Activated T-helper 2 cell treated with anti-CD3 and anti-CD28 coated beads, Interferon-gamma antibody, Interleukin-2, Interleukin-4, amounts not matched to agents 10 μg/mL and 5 μg/mL and 100 μg/mL, durations not matched to agents 14 hours and 24 hours and 36 hours (primary cell): ENCODE data around the gene TUBA3D. TPM values are rescaled to one million over a fixed set of nuclear protein-coding genes. Genes with fewer than 3 reads are reported as not detected.
A peak's percentile ranks its signal among the peaks of the same experiment; 100 is the strongest.
"Not testable (repeated sequence)": the region's sequence is repeated elsewhere in the genome, so short reads cannot be mapped to it uniquely, and the experiment has no call there.

Experiments
- DNase-seq: peaks from one replicate; pipeline ENCODE4 v3.0.0; 2021; ENCODE audit warnings: low spot score
- H3K27ac Mint-ChIP-seq: one replicate; pipeline ENCODE4 v1.8.0; 2021; ENCODE audit warnings: mixed read lengths
- H3K27me3 Mint-ChIP-seq: one replicate; pipeline ENCODE4 v1.8.0; 2021; ENCODE audit warnings: low read depth, mixed read lengths
- H3K36me3 Mint-ChIP-seq: one replicate; pipeline ENCODE4 v1.8.0; 2021; ENCODE audit warnings: low read depth, mixed read lengths
- H3K4me1 Mint-ChIP-seq: one replicate; pipeline ENCODE4 v1.8.0; 2021; ENCODE audit warnings: low read depth, mixed read lengths
- H3K4me3 Mint-ChIP-seq: one replicate; pipeline ENCODE4 v1.8.0; 2021; ENCODE audit warnings: low read depth, mild to moderate bottlenecking, moderate library complexity, mixed read lengths
- H3K9me3 Mint-ChIP-seq: one replicate; pipeline ENCODE4 v1.8.0; 2021; ENCODE audit warnings: mixed read lengths
- intact Hi-C: fragments of 100-400 bp; cut with micrococcal nuclease; formaldehyde crosslinking; loops from one replicate; pipeline ENCODE4 v1.15.1; 2023
- total RNA-seq: library from RNA; stranded (reverse); gene quantifications from 2 replicates; pipeline ENCODE4 v1.2.3, GENCODE V29; 2022

TUBA3D gene
- total RNA-seq, 1 donor from 2014 or later: not detected

GRCh38 chr2:131511969-131512870, 36.3 kb downstream of the TUBA3D start:
- DNase-seq, H3K4me3 Mint-ChIP-seq, H3K9me3 Mint-ChIP-seq, H3K4me1 Mint-ChIP-seq, intact Hi-C loops, H3K27me3 Mint-ChIP-seq: not testable (repeated sequence)
- Mint-ChIP-seq H3K27ac (peak overlapping the region; percentile 50), H3K36me3 (peaks cover 39% of the 10 kb centered on the region)

DNA sequence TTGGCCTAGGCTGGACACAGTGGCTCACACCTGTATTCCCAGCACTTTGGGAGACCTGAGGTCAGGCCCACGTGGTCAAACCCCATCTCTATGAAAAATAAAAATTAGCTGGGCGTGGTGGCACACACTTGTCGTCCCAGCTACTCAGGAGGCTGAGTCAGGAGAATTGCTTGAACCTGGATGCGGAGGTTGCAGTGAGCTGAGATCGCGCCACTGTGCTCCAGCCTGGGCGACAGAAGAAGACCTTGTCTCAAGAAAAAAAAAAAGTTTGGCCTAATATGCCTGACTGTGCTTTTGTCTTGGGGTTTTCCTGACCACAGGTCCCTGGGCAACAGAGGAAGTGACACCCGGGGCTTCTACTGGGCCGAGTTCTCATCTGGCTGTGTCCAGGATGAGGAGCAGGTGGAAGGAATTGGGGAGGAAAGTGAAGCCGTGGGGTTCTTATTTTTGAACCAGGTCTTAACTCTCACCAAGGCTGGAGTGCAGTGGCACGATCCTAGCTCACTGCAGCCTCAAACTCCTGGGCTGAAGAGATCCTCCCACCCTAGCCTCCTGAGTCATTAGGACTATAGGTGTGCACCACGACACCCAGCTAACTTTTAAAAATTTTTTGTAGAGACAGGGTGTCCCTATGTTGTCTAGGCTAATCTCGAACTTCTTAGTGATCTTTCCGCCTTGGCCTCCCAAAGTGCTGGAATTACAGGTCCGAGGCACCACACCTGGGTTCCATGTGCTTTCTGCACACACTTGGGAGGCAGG, 38.7 kb downstream of the TUBA3D start:
- H3K4me3 Mint-ChIP-seq, DNase-seq, H3K27me3 Mint-ChIP-seq, H3K9me3 Mint-ChIP-seq, intact Hi-C loops, H3K4me1 Mint-ChIP-seq, H3K27ac Mint-ChIP-seq: not testable (repeated sequence)
- H3K36me3 Mint-ChIP-seq: peaks cover 37% of the 10 kb centered on the region

- DNase-seq, H3K4me3 Mint-ChIP-seq, intact Hi-C loops, H3K4me1 Mint-ChIP-seq, H3K27me3 Mint-ChIP-seq, H3K9me3 Mint-ChIP-seq, H3K27ac Mint-ChIP-seq: not testable (repeated sequence)
- peaks cover 35% of the 10 kb centered on the region for H3K36me3 Mint-ChIP-seq
Measured at GRCh38 chr2:131515235-131515634, 39.3 kb downstream of the TUBA3D start.

DNA sequence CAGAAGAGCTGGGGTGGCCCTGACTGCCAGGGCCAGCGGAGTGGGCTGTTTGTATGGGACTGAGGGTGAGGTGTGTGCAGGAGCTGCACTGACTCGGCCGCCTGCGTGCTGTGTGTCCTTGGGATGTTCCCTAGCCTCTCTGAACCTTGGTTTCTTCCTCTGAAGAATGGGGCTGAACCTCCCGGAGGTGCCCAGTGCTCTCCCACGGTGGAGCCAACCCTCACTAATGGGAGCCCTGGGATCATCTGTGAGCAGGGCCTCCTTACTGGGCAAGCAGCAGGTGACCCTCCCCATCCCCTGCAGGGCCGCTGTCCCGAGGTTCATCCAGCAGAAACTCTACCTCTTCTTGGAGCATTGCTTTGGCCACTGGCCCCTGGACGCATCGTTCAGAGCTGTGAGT, 40.1 kb downstream of the TUBA3D start:
- intact Hi-C loops: no loop called here
- Mint-ChIP-seq H3K4me1 (no peaks in the 10 kb centered on the region), H3K9me3 (no peaks in the 10 kb centered on the region), H3K27ac (no peak overlapping the region), H3K4me3 (no peak overlapping the region), H3K36me3 (peaks cover 35% of the 10 kb centered on the region), H3K27me3 (no peaks in the 10 kb centered on the region)
- no peak for DNase-seq

DNA sequence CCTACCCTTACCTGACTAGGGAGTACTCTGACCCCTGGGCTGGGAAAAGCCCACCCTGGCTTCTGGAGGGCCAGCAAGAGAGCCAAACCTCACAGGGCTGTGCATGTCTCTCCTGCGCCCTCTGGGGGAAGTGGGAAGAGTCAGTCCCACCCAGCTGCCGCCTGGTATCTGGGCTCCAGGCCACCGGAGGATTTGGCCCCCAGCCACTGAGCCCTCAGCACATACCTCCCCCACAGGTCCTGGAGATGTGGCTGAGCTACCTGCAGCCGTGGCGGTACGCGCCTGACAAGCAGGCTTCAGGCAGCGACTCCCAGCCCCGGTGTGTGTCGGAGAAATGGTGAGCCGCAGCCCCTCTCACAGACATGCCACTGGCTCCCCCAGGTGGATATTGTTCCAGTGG, 40.7 kb downstream of the TUBA3D start:
- H3K27ac Mint-ChIP-seq, DNase-seq, H3K9me3 Mint-ChIP-seq, intact Hi-C loops, H3K4me1 Mint-ChIP-seq, H3K4me3 Mint-ChIP-seq, H3K27me3 Mint-ChIP-seq: not testable (repeated sequence)
- H3K36me3 Mint-ChIP-seq: peaks cover 36% of the 10 kb centered on the region

GRCh38 chr2:131517106-131517831, 41.4 kb downstream of the TUBA3D start:
- H3K9me3 Mint-ChIP-seq: no peaks in the 10 kb centered on the region
- intact Hi-C loops: no loop called here

GRCh38 chr2:131517856-131518255, 41.9 kb downstream of the TUBA3D start:
- H3K4me3 Mint-ChIP-seq, H3K9me3 Mint-ChIP-seq, intact Hi-C loops, H3K27me3 Mint-ChIP-seq, DNase-seq, H3K4me1 Mint-ChIP-seq, H3K27ac Mint-ChIP-seq: not testable (repeated sequence)
- H3K36me3 Mint-ChIP-seq: peaks cover 35% of the 10 kb centered on the region

More at GRCh38 chr2:131517106-131517831, 41.4 kb downstream of the TUBA3D start:
- DNase-seq: no peak
- Mint-ChIP-seq H3K27ac (no peak overlapping the region), H3K27me3 (no peaks in the 10 kb centered on the region), H3K4me3 (no peak overlapping the region), H3K36me3 (peaks cover 38% of the 10 kb centered on the region), H3K4me1 (no peaks in the 10 kb centered on the region)

GRCh38 chr2:131518531-131518930, 42.6 kb downstream of the TUBA3D start:
- H3K36me3 Mint-ChIP-seq: peaks cover 35% of the 10 kb centered on the region
- H3K27ac Mint-ChIP-seq, H3K9me3 Mint-ChIP-seq, H3K4me3 Mint-ChIP-seq, H3K4me1 Mint-ChIP-seq, DNase-seq, H3K27me3 Mint-ChIP-seq, intact Hi-C loops: not testable (repeated sequence)

GRCh38 chr2:131519466-131519865, 43.5 kb downstream of the TUBA3D start:
- Mint-ChIP-seq H3K36me3 (peaks cover 27% of the 10 kb centered on the region), H3K4me1 (no peaks in the 10 kb centered on the region), H3K27me3 (no peaks in the 10 kb centered on the region), H3K27ac (no peak overlapping the region), H3K4me3 (no peak overlapping the region), H3K9me3 (no peaks in the 10 kb centered on the region)
- no peak for DNase-seq
- intact Hi-C loops: no loop called here

- H3K27me3 Mint-ChIP-seq, H3K4me3 Mint-ChIP-seq, H3K9me3 Mint-ChIP-seq, H3K27ac Mint-ChIP-seq, intact Hi-C loops, H3K4me1 Mint-ChIP-seq, DNase-seq: not testable (repeated sequence)
- H3K36me3 Mint-ChIP-seq: peaks cover 25% of the 10 kb centered on the region
Measured at GRCh38 chr2:131519871-131520470, 44.1 kb downstream of the TUBA3D start.

GRCh38 chr2:131520526-131520925, 44.6 kb downstream of the TUBA3D start:
- H3K36me3 Mint-ChIP-seq: peaks cover 25% of the 10 kb centered on the region
- DNase-seq: no peak
- H3K4me3 Mint-ChIP-seq: no peak overlapping the region
- H3K4me1 Mint-ChIP-seq: no peaks in the 10 kb centered on the region
- no peaks in the 10 kb centered on the region for H3K9me3 Mint-ChIP-seq
- H3K27me3 Mint-ChIP-seq: no peaks in the 10 kb centered on the region
- intact Hi-C loops: no loop called here
- H3K27ac Mint-ChIP-seq: no peak overlapping the region

GRCh38 chr2:131521524-131521923, 45.6 kb downstream of the TUBA3D start:
- intact Hi-C loops, H3K9me3 Mint-ChIP-seq, H3K27ac Mint-ChIP-seq, H3K4me1 Mint-ChIP-seq, H3K27me3 Mint-ChIP-seq, H3K4me3 Mint-ChIP-seq, DNase-seq: not testable (repeated sequence)
- H3K36me3 Mint-ChIP-seq: peaks cover 21% of the 10 kb centered on the region
